SK-N-SH (cell line): ENCODE measurements around the gene SYT3. TPM values are rescaled to one million over a fixed set of nuclear protein-coding genes. Genes with fewer than 3 reads are reported as not detected.

Source experiments
- CTCF ChIA-PET: fragments of 300-600, 350-600 bp; formaldehyde crosslinking; extraction: SDS; loops from one replicate; lab custom pipeline; 2021; lab: Yijun Ruan, JAX
- POLR2A ChIA-PET: fragments of 350-600 bp; sonication (Branson Sonifier 250); formaldehyde crosslinking; extraction: SDS; loops from one replicate; lab custom pipeline; 2020; ENCODE audit warnings: antibody characterized with exemption, inconsistent platforms; lab: Yijun Ruan, JAX
- DNase-seq: peaks from one replicate; pipeline ENCODE4 v3.0.0; 2012
- H2AFZ ChIP-seq: fragments of 200-600 bp; sonication (generic); 2 replicates; pipeline ENCODE4 v1.8.1; 2016; ENCODE audit warnings: antibody characterized with exemption, mild to moderate bottlenecking, low read depth
- H3F3A ChIP-seq: fragments of 200-600 bp; sonication (generic); replicated peaks from 2 replicates; pipeline ENCODE3; 2016; ENCODE audit warnings: antibody characterized with exemption, mild to moderate bottlenecking; ENCODE audit not compliant: insufficient read depth
- H3K27ac ChIP-seq, 2 experiments: fragments of 200-500 bp in 1 of 2; fragments of 200-600 bp in 1 of 2; sonication (Bioruptor generic) in 1 of 2; sonication (generic), shearing (Covaris generic) in 1 of 2; 2 replicates each; pipeline versions ENCODE4 v1.5.1 to v1.6.1; 2014 to 2016; ENCODE audit warnings: low read depth in 2 of 2, inconsistent platforms in 1 of 2, low read length in 1 of 2, mild to moderate bottlenecking in 1 of 2, mixed read lengths in 1 of 2
- H3K27me3 ChIP-seq: fragments of 200-600 bp; sonication (generic), shearing (Covaris generic); 2 replicates; pipeline ENCODE4 v1.6.1; 2016; ENCODE audit warnings: mixed run types; ENCODE audit not compliant: insufficient read depth
- H3K36me3 ChIP-seq, 2 experiments: fragments of 200-500 bp in 1 of 2; fragments of 200-600 bp in 1 of 2; sonication (Bioruptor generic) in 1 of 2; sonication (generic) in 1 of 2; replicated peaks in 1 of 2; 2 replicates each; pipeline versions ENCODE3 to v1.5.1; 2014 to 2016; ENCODE audit warnings: low read length in 1 of 2, mild to moderate bottlenecking in 1 of 2; ENCODE audit not compliant: insufficient read depth in 2 of 2, control insufficient read depth in 1 of 2
- H3K4me1 ChIP-seq, 2 experiments: fragments of 200-500 bp in 1 of 2; fragments of 200-600 bp in 1 of 2; sonication (Bioruptor generic) in 1 of 2; sonication (generic), shearing (Covaris generic) in 1 of 2; 2 replicates each; pipeline versions ENCODE4 v1.5.1 to v1.6.1; 2014 to 2016; ENCODE audit warnings: low read depth in 1 of 2, low read length in 1 of 2, mixed run types in 1 of 2; ENCODE audit not compliant: insufficient read depth in 2 of 2, control insufficient read depth in 1 of 2
- H3K4me2 ChIP-seq: fragments of 200-600 bp; sonication (generic), shearing (Covaris generic); 2 replicates; pipeline ENCODE4 v1.6.1; 2017; ENCODE audit warnings: mixed run types
- H3K4me3 ChIP-seq, 2 experiments: fragments of 200-500 bp in 1 of 2; fragments of 200-600 bp in 1 of 2; sonication (Bioruptor generic) in 1 of 2; sonication (generic), shearing (Covaris generic) in 1 of 2; 2 replicates each; pipeline versions ENCODE4 v1.5.1 to v1.8.1; 2014 to 2016; ENCODE audit warnings: low read depth in 2 of 2, inconsistent platforms in 1 of 2, low read length in 1 of 2, mild to moderate bottlenecking in 1 of 2, mixed read lengths in 1 of 2, moderate library complexity in 1 of 2
- H3K79me2 ChIP-seq: fragments of 200-600 bp; sonication (generic); 2 replicates; pipeline ENCODE4 v1.8.1; 2017; ENCODE audit warnings: mild to moderate bottlenecking; ENCODE audit not compliant: insufficient read depth
- H3K9ac ChIP-seq: fragments of 200-600 bp; sonication (generic); 2 replicates; pipeline ENCODE4 v1.6.1; 2017; ENCODE audit warnings: mixed run types
- H3K9me2 ChIP-seq: fragments of 200-600 bp; sonication (generic); 2 replicates; pipeline ENCODE4 v1.6.1; 2017; ENCODE audit warnings: mixed run types
- H3K9me3 ChIP-seq: fragments of 200-600 bp; sonication (generic); 2 replicates; pipeline ENCODE4 v1.6.1; 2017; ENCODE audit warnings: mixed run types, mild to moderate bottlenecking, moderate library complexity
- H4K20me1 ChIP-seq: fragments of 200-600 bp; sonication (generic); 2 replicates; pipeline ENCODE4 v1.6.1; 2017; ENCODE audit warnings: mild to moderate bottlenecking, mixed run types; ENCODE audit not compliant: insufficient read depth
- EP300 ChIP-seq, 2 experiments: IDR thresholded peaks; 2 replicates each; pipeline versions ENCODE4 v1.4.0 to v1.6.1; 2012; ENCODE audit warnings: borderline replicate concordance in 1 of 2, low read depth in 1 of 2, low read length in 1 of 2
- RAD21 ChIP-seq: IDR thresholded peaks from 2 replicates; pipeline ENCODE4 v1.6.1; 2012; ENCODE audit warnings: mild to moderate bottlenecking, low read length
- WGBS: methylation state at CpG from one replicate; pipeline ENCODE4 v1.1.6; 2017; ENCODE audit warnings: low lambda C conversion rate; 5-methylcytosine and 5-hydroxymethylcytosine counted together
- polyA plus RNA-seq, 3 experiments: library from polyadenylated mRNA; depleted of rRNA; stranded (reverse); fragments of >200 nt; gene quantifications; 2 replicates each; pipeline ENCODE4 v1.2.3, GENCODE V29; 2012
- TF ChIP-seq, protein P1 (sequence below): IDR thresholded peaks from 2 replicates; pipeline ENCODE4 v1.4.0; 2012; ENCODE audit warnings: low read depth, borderline replicate concordance

SYT3 gene
- polyA plus RNA-seq, 1 of the 3 experiments (the other 2 are of a cell fraction): 0.94 TPM

- Histone ChIP-seq H3K27me3 (no peaks in the 10 kb centered on the region), H3K36me3 (no peaks in the 10 kb centered on the region), H3K4me2 (no peak overlapping the region), H3K9ac (no peak overlapping the region), H3K27ac (no peak overlapping the region), H3F3A (no peaks in the 10 kb centered on the region), H3K9me2 (no peaks in the 10 kb centered on the region), H2AFZ (no peak overlapping the region), H3K9me3 (no peaks in the 10 kb centered on the region), H3K4me1 (peaks cover 0 to 3% of the 10 kb centered on the region in 2 experiments; a peak in 1 of 4 replicates), H4K20me1 (no peaks in the 10 kb centered on the region), H3K79me2 (no peaks in the 10 kb centered on the region), H3K4me3 (no peak overlapping the region)
- no peak for DNase-seq
- TF ChIP-seq, protein P1, sequence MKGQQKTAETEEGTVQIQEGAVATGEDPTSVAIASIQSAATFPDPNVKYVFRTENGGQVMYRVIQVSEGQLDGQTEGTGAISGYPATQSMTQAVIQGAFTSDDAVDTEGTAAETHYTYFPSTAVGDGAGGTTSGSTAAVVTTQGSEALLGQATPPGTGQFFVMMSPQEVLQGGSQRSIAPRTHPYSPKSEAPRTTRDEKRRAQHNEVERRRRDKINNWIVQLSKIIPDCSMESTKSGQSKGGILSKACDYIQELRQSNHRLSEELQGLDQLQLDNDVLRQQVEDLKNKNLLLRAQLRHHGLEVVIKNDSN: no peak
- TF ChIP-seq RAD21: no peak
- no peak for TF ChIP-seq EP300 (IDR thresholded peaks at IDR 0.05; ENCODE audit: borderline replicate concordance in 1 of 2, low read depth in 1 of 2, low read length in 1 of 2)
- CTCF ChIA-PET: interaction anchor here (0.9 to 6.4 kb wide), 4 partner anchors 17 to 95 kb away, joined by 3 to 50 read pairs (median 4); no protein-coding TSS in a partner anchor
- WGBS: 70% methylated on average over 12 of the region's 13 CpGs
- POLR2A ChIA-PET: interaction anchor here (0.7 kb wide), 1 partner anchor 1884 kb away, joined by 3 read pairs; no protein-coding TSS in a partner anchor
Observed at GRCh38 chr19:50573741-50574461, 65.8 kb downstream of the SYT3 start.

Other genes starting within 250 kb of the SYT3 start
- not detected in 2 replicates for gene SPIB, start 220.9 kb downstream of the SYT3 start, polyA plus RNA-seq (2012; rRNA removed)
- not detected in 2 replicates for gene MYBPC2, start 207.0 kb downstream of the SYT3 start, polyA plus RNA-seq (2012; rRNA removed)
- 218 and 219 TPM in 2 replicates for gene EMC10, start 163.4 kb downstream of the SYT3 start, polyA plus RNA-seq (2012; rRNA removed)
- gene GARIN5A, start 163.0 kb downstream of the SYT3 start, polyA plus RNA-seq (2012; rRNA removed): 1.1 and 1.3 TPM in 2 replicates
- gene JOSD2, start 128.7 kb downstream of the SYT3 start, polyA plus RNA-seq (2012; rRNA removed): 71.5 and 81.2 TPM in 2 replicates
- gene ASPDH, start 126.0 kb downstream of the SYT3 start, polyA plus RNA-seq (2012; rRNA removed): 0.07 and 0.32 TPM in 2 replicates
- gene LRRC4B, start 71.4 kb downstream of the SYT3 start, polyA plus RNA-seq (2012; rRNA removed): 5.4 and 6.9 TPM in 2 replicates
- 3.4 and 5.7 TPM in 2 replicates for gene C19orf81, start 9.6 kb upstream of the SYT3 start, polyA plus RNA-seq (2012; rRNA removed)
- gene SHANK1, start 79.9 kb upstream of the SYT3 start, polyA plus RNA-seq (2012; rRNA removed): 0.28 and 0.31 TPM in 2 replicates
- 4.4 and 5.1 TPM in 2 replicates for gene CLEC11A, start 83.5 kb upstream of the SYT3 start, polyA plus RNA-seq (2012; rRNA removed)
- not detected in 2 replicates for gene GPR32, start 130.6 kb upstream of the SYT3 start, polyA plus RNA-seq (2012; rRNA removed)
- not detected in 2 replicates for gene ACP4, start 150.5 kb upstream of the SYT3 start, polyA plus RNA-seq (2012; rRNA removed)
- gene KLK1, start 183.9 kb upstream of the SYT3 start, polyA plus RNA-seq (2012; rRNA removed): not detected in 2 replicates
- gene KLK15, start 193.7 kb upstream of the SYT3 start, polyA plus RNA-seq (2012; rRNA removed): not detected in 2 replicates
- not detected in 2 replicates for gene KLK3, start 215.0 kb upstream of the SYT3 start, polyA plus RNA-seq (2012; rRNA removed)
- gene KLK2, start 233.6 kb upstream of the SYT3 start, polyA plus RNA-seq (2012; rRNA removed): 0.15 and 0.44 TPM in 2 replicates